Measurements from ENCODE around the gene ARHGAP22.

DNA sequence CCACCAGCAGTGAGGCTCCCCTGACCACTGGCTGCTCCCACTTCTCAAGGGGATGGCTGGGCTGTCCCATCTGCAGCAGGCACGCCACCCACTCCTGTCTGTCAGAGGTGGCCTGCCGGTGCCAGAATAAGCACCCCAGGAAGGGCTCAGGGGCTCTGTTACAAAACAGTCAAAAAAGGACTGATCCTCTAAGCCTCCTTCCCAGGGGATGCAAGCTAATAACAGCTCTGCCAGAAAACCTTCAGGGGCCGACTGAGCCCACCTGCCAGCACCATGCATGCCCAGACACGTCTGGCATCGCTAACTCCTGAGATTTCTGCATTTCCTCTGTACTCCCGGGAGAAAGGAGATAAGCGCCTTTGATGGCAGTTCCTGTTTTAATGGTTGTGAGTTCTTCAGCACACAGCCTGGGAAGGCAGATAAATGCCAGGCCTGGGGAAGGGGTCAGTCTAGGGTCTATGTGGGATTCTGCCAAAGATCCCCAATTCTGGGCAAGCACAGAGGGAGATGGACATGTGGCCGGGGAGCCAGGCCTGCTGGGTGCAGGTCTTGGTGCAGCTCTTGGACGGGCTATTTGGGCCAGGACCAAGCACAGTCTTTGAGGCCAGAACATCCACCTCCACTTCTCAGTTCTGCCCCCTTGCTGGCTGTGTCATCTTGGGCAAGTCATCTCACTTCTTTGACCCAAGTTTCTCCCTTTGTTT lies 128.4 kb downstream of the ARHGAP22 start:
- no peak for TF ChIP-seq POLR2A (IDR thresholded peaks at IDR 0.05)
- TF ChIP-seq, protein P1, sequence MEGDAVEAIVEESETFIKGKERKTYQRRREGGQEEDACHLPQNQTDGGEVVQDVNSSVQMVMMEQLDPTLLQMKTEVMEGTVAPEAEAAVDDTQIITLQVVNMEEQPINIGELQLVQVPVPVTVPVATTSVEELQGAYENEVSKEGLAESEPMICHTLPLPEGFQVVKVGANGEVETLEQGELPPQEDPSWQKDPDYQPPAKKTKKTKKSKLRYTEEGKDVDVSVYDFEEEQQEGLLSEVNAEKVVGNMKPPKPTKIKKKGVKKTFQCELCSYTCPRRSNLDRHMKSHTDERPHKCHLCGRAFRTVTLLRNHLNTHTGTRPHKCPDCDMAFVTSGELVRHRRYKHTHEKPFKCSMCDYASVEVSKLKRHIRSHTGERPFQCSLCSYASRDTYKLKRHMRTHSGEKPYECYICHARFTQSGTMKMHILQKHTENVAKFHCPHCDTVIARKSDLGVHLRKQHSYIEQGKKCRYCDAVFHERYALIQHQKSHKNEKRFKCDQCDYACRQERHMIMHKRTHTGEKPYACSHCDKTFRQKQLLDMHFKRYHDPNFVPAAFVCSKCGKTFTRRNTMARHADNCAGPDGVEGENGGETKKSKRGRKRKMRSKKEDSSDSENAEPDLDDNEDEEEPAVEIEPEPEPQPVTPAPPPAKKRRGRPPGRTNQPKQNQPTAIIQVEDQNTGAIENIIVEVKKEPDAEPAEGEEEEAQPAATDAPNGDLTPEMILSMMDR (IDR thresholded peaks at IDR 0.05): no peak
